Measurements from ENCODE around the gene RAB14.

RAB14 gene

DNA sequence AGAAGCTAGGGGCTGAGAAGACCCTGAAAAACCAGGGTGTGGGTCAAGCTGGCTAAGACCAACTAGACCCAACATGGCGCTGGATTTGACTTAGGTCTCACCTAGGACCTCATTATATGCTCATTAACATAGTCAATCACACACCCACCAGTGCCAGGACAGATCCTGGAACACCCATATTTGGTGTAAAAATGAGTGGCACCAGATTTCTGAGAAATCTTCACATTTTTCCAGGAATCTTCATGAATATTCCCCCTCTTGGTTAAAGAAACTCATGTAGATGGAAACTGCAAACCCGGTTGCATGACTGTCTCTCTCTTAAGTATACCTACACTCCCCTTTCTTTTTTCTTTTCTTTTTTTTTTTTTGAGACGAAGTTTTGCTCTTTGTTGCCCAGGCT, 17.9 kb upstream of the RAB14 start:
- DNase-seq (ENCODE audit: low read depth, low spot score), result no peak

DNA sequence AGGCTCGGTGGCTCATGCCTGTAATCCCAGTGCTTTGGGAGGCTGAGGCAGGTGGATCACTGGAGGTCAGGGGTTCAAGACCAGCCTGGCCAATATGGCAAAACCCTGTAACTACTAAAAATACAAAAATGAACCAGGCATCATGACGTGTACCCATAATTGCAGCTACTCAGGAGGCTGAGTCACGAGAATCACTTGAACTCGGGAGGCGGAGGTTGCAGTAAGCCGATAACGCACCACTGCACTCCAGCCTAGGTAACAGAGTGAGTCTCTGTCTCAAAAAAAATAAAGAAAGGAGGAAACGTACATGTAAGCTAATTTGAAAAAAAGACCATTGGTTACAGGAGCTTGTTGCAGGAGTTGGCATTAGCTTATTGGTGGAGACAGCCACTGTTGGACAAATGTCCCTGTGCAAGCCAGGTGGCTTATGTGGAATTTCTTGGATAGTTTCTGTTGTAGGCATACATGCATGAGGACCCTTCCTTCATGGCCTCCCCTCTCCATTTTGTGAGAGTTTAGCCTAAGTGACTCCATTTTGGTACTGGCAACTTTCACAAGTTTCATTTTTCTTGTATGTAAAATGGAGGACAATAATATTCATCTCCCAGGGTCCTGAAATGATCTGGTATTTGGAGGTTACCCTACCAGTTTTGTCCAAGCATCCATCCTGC, 16.8 kb upstream of the RAB14 start:
- DNase-seq (ENCODE audit: low read depth, low spot score), result no peak

DNA sequence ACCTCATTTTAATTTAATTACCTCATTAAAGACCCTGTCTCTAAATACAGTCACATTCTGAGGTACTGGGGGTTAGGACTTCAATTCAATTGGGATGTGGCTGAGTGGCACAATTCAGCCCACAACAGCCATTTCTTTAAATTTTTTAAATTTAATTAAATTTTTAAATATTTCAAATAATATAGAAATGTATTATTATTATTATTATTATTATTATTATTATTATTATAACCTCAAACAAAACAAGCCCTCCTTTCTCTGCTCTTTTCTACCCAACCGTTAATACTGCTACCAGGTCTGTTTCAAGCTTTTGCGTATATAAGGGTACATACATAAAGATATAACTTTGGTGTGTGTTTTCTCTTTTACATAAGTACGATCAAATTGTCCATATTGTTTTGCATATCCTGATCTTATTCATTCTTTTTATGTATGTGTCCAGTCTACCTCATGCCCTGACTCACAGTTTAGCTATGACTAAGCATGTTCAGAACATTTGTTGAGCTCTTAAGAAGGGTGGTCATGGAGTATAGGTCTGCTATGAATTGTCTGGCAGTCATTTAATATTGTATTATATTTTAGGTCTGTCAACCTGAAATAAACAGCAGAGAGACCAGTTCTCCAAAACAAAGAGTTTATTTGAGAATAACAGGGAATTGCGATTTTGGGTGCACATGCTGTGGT, 16.1 kb upstream of the RAB14 start:
- no peak for DNase-seq (ENCODE audit: low read depth, low spot score)

DNA sequence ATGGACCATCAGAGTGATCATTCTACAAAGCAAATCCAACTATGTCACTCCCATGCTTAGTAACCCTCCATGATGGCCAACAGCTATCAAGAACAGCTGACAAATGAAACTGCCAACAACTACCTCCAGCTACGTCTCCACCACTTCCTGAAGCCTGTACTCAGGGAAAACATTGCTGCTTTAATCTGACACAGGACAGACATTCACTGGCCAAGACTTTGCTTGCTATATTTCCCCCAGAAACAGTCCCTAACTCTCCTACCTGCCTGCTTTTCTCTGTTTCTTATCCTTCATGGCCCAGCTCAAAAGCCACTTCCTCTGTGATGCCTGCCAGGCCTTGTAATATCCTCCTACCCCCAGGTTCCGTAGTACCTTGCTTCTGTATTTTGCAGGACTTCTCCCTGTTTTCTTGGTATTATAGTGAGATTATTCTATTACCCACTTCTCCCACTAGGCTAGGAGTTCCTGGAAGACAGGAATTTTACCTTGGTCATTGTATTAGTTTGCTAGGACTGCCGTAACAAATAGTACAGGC, 14.7 kb upstream of the RAB14 start:
- no peak for DNase-seq (ENCODE audit: low read depth, low spot score)

DNA sequence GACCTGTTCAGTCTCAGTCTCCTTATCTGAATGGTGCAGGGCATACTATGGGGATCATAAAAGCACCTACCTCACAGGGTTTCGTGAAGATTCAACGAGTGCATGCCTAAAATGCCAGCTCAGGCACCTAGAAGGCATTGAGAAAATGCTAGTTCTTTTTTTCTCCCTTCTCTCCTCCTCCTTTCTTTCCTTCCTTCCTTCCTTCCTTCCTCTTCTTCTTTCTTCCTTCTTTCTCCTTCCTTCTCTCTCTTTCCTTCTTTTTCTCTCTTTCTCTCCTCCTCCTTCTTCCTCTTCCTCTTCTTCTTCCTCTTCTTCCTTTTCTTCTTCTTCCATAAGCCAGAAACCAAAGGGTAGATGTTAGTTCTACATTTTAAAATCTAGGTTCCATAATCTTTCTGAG, 12.3 kb upstream of the RAB14 start:
- no peak for DNase-seq (ENCODE audit: low read depth, low spot score)

DNA sequence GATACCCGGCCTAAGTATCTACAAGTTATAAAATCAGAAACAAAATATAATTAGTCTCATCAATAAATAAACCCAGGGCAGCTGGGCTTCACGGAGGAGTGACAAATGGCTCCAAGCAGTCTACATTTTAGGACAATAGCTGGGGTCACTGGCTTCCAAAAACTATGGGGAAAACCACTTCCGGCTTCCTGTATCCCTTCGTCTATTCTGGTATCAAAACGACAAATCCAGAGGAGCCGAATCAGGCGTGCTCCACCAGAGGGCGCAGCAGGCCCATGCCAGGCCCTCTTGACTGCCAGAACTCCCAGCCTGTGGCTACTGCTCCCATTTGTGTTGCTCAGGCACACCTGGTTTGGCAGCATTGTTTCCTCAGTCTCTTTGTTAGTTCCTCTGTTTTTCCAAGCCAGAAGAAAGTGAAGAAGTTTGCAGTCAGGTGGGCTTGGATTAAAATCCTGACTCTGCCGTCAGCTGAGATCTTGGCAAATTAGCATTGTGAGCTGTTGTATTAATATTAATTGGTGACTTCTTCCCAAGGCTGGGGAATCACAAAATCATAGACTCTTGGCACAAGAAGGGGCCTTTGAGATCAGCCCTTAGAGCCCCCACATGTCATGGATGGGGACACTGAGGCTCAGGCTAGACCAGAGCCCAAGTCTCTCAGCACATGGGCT, 11.6 kb upstream of the RAB14 start:
- peak; percentile 25 for DNase-seq (ENCODE audit: low read depth, low spot score)

DNA sequence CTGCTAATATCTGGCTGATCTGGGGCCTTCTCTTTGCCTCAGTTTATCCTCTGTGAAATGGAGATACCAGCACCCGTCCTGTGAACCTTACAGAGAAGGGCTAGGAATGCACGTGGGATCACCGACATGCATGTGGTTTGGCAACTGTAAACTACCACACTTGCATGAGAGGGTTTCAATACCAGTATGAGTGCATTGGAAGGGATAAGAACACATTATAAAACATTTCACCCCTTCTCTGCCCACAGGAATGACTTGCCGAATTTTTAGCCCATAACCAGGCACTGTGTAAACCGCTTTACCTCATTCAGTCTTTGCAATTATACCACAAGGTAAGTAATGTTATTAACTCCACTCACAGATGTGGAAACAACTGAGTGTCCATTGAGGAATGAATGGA, 8.9 kb upstream of the RAB14 start:
- DNase-seq (ENCODE audit: low read depth, low spot score), result no peak

DNA sequence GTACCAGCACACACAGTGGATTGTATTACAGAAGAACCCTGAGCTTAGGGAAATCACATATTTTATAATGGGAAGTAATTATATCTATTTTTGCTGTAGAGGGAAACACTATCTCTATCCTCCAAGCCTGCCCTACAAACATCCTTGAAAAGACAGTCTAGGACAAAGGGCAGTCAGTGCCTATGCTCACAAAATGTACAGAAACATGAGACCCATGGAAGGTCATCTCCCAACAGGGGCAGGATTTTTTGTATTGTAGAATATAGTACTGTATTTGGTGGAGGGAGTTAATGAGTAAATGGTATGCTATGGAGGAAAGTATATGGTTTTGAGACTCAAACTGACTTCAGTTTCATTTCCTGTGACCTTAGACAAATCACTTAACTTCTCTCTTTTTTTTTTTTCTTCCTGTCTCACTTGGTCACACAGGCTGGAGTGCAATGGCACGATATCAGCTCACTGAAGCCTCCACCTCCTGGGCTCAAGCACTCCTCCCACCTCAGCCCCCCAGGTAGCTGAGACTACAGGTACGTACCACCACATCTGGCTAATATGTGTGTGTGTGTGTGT, 5.8 kb upstream of the RAB14 start:
- DNase-seq (ENCODE audit: low read depth, low spot score), result no peak

DNA sequence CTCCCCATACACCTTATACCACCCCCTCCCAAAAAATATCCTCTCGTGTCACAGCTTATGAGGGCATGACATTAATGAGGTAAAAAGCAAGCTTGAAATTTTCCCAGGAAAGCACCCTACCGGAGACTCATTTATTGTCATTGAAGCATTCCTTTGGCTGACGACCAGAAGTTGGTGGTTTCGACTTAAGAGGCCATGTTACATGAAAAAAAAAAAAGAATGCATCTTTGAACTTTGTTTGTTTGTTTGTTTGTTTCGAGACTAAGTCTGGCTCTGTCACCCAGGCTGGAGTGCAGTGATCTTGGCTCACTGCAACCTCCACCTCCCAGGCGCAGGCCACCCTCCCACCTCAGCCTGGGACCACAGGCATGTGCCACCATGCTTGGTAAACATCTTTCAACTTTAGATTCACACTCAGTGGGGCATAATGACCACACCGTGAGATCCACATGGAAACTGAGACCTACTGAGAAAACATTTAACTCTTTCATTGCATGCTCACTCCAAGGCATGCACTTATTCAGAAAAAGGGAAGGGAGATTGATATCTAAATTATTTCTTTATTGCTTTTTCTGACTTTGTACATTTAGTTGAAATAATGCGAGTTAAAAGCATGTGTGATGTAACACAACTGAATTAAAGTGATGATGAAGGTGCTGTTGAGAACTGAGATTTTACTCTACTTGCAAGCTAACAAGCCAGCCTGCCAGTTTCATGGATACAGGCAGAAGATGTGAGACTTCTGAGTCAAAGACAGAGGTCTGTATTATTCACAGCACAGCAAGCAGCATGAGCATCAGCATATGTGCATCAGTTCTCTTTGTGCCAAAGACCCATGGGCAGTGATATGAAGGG, 5.1 kb upstream of the RAB14 start:
- DNase-seq (ENCODE audit: low read depth, low spot score), result no peak

DNA sequence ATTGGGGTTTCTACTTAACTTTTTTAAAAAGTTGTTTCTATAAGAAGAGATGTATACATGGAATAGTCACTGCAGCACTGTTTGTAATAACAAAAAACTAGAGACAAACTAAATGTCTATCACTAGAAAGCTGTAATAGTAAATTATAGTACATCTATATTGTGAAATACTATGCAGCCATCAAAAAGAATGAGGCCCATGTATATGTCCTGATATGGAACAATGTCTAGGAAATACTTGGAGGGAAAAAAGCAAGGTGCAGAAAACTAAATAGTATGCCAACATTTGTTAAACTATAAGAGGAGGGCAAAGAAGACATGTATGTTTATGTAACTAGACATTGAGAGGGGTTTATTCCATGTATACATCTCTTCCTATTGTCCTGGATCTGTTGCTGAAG, 2.9 kb upstream of the RAB14 start:
- no peak for DNase-seq (ENCODE audit: low read depth, low spot score)

DNA sequence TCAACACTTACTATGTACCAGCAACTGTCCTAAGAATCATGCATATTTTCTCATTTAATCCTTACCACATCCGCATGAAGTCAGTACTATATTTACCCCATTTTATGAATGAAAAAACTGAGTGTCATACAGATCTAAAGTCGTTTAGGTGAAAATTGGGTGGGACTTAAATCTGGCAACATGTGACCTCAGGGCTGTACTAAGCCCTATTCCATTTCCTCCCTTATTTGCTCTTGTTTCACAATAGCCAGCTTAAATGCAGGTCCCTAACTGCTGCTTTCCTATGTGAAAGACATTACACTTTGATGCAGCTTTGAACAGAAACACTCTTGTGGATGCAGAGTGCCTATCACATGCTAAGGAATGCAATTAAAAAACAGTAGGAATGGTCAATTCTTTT, 2.5 kb upstream of the RAB14 start:
- no peak for DNase-seq (ENCODE audit: low read depth, low spot score)

DNA sequence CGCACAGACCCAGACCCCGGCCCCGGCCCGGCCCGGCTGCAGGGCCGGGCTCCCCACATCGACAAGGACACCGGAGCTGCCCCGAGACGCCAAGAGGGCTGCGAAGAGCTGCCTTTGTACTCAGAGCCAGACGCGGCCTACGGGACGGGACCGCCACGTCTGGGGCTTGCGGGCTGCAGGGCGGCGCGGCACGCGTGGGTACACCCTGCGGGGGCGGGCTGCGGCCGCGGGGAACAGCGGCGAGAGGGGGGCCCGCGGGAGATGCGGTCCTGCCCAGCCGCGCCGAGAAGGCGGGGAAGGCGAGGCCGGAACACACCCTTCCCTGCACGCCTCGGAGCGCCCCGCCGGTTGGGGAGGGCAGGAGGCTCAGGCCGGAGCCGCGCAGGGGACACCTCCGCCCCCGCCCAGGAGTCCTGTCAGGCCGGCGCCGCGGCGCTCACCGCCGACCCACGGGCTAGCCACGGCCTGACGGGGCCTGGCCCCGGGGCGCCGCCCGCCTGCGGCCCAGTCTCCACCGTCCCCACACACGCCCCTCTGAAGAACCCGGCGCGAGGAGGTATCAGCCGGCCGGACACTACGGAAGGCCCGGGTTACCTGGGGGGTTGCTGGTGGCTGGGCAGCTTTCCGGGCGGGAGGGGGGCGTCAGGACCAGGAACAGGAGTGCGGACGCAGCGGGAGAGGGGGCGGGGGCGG, 478 bp downstream of the RAB14 start:
- peak; percentile 1 for DNase-seq (ENCODE audit: low read depth, low spot score)

DNA sequence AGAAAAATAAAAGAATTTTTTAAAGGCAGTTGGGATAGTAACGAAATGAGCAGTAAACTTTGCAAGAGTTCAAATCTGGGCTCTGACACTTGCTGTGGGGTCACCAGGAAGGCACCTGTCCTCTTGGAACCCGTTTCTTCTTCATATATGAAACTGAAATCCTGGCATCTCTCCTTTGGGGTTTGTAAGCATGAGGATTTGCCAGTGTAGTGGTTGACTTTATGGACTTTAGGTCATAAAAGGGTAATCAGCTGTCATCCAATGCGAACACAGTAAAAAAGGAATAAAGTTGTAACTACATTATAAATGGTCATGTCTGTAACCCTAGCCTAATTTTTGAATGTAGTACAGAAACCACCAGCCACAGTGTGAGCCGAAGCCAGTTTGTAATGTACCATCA, 1.3 kb downstream of the RAB14 start:
- no peak for DNase-seq (ENCODE audit: low read depth, low spot score)

DNA sequence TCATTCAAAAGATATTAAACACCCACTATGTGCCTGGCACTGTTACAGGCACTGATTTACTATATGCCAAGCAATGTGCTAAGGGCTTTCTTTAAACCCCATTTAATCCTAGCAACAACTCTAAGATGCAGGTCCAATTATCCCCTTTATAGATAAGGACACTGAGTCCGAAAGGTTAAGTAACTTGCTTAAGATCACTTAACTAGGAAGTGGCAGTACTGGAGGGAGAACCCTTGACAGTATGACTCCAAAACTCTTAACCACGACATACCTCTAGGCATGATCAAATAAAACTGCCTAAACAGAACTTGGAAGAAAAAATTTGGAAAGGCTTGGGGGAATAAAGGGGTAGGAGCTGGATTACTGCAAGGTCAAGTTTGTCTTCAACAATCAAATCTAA, 1.7 kb downstream of the RAB14 start:
- DNase-seq (ENCODE audit: low read depth, low spot score), result no peak

DNA sequence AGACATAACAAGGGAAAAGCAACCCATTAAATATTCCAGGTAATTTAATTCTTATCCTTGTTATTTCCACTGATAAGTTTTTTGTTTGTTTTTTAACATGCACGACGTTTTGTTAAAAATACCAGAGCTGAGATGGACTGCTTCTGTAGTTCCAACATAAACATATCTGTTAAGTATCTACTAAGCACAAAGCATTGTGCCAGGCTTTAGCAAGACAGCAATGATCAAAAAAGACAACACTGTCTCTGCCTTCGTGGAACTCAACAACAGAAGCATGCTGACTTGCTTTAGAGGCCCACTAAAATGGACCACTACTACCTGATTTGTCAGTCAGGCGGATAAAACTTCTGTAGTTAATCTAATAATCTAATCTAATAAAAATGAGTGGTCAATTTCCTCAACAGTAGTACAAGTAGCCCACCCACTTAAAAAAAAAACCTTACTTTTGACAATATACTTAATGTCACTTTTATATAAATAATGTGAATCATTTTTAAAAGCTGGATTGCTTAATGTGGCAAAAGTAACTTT, 3.1 kb downstream of the RAB14 start:
- DNase-seq (ENCODE audit: low read depth, low spot score), result no peak

DNA sequence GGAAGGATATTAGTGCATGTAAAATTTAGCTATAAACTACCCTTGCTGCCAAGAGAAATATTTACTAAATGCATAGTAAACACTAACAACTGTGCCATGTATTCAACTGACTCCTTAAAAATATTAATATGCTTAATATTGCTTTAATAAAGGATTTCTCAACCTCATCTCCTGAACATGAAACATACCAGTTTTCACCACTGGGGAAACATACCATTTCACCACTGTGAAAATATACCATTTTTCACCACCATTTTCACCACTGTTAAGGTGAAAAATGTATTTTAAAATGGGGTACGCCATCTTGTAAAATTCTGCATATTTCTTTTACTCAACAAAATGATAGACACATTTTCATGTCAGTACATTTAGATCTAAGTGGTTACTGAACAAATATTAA, 4.5 kb downstream of the RAB14 start:
- DNase-seq (ENCODE audit: low read depth, low spot score), result no peak

DNA sequence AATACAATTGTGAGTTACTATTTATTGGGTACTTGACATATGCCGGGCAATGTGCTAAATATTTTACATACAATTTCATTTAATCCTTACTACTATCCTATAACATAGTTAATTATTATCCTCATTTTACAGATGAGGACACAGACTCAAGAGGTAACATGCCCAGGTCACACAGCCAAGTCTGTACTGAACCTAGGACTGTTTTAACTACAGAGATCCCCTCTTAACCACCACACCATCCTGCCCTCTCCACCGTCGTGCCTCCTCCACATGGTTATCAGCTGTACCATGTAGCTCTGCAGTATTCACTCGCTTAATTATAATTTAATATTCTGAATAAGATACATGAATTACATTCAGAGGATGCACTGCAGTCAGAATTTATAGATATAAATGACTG, 5.3 kb downstream of the RAB14 start:
- no peak for DNase-seq (ENCODE audit: low read depth, low spot score)

DNA sequence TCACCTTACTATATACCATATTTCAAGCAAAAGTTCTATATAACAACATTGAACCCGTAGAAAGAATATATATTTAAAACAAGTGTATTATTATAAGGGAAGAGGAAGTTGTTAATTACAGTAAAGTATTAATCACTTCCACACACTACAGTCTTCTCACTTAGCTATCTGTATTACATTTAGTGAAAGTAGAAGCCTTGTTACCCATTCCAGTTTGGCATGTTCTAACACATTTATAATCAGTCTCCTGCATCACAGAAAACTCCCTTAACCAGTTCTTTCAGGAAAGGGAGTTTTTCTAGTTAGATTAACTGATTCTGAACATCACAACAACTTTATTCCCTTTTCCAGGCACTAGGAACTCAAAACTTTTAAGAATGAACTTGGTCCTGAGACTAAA, 6.9 kb downstream of the RAB14 start:
- no peak for DNase-seq (ENCODE audit: low read depth, low spot score)

DNA sequence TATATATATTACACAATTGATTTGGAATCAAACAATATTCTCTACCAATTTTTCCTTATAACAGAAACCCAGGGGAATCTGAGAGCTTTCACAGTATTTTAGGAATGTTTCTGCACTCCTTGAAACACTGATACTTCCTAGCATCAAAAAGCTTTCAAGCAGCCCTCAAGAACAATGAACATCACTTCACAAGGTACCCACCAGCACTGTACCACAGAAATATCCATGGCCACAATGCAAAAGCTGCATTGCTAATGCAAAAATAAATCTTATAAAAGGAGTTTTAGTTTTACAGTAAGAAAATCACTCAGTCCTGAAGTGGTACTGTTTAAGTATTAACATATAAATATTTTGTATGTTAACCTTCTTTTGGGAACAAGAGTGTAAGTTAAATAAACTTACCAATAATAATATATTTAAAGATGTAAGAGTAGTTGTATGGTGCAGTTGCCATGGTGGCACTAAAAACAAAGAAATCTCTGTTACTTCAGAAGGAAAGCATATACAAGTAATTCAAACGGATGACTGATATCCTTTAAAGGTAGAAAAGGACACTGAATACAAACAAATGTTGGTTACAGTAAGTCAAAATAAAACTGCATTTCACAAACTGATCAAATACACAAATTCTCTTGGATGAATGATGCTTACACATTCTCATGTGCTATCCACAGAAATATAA, 8.6 kb downstream of the RAB14 start:
- DNase-seq (ENCODE audit: low read depth, low spot score), result no peak

DNA sequence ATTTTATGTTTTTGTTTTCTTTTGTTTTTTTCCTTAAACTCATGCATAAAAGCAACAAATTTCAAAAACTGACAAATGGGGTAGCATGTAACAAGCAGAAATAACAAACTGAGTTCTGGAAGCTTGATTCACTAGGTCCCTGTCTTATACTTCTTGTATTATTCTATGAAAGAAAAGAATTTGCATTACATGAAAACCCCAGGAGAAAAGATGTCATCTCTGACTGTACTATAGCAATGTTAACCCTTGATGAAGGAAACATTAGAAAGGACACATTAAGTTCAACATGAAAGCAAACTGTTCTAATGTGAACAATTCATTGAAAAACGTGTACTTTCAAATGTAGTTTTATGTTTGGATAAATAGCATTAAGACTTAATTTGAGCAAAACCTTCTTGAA, 9.2 kb downstream of the RAB14 start:
- no peak for DNase-seq (ENCODE audit: low read depth, low spot score)
